ENCODE data around the gene RFTN1. TPM values are rescaled to one million over a fixed set of nuclear protein-coding genes. Genes with fewer than 3 reads are reported as not detected.

RFTN1 gene
- total and polyA plus RNA-seq, 2 of the 8 experiments (the other 6 are each of a cell fraction or from before 2014, with no cell fraction given): 4.6 to 6.7 TPM

DNA sequence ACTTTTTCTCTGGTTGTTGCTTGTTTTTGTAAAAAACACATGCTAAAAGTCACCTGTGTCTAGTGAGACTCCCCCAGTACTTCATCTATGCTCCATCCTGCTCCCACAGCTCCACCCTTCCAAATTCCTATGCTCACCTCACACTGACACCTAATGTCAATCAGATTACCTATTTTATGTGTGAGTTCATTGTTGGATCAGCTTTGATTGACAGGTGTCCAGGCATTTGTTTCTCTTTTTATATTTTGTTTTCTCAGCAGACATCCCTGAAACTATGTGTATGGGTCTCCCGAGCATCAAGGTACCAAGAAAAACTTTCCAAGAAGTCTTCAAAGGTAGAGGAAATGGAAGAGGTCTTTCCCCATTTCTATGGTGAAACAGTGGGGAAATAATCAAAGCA is 13.4 kb downstream of the RFTN1 start:
- FAIRE-seq (no peak), DNase-seq (ENCODE audit: low read depth in 1 of 2, low spot score in 2 of 2) (no peak)
- no peaks in the 10 kb centered on the region; the same call in 1 of the 2 replicates for H3K23me2 ChIP-seq (ENCODE audit: low read depth, low read length)
- ChIA-PET POLR2A (ENCODE audit: partially characterized antibody) (interaction anchor here (0.6 to 1.4 kb wide), 3 partner anchors 8 to 69 kb away, joined by 3 to 4 read pairs (median 3); no protein-coding TSS in a partner anchor), CTCF (ENCODE audit: partially characterized antibody) (interaction anchor here (1.0 to 1.9 kb wide), 4 partner anchors 10 to 180 kb away, joined by 3 to 10 read pairs (median 6); no protein-coding TSS in a partner anchor)
- no peak overlapping the region for H2BK120ac ChIP-seq (replicated peaks; ENCODE audit: low read depth, low read length)
- no peaks in the 10 kb centered on the region for H3K27me3 ChIP-seq (replicated peaks in 1 of 4; ENCODE audit: control insufficient read depth in 3 of 4, extremely low read depth in 1 of 4, insufficient read depth in 3 of 4, low read length in 3 of 4)
- H3K79me1 ChIP-seq (ENCODE audit: low read depth, low read length): no peaks in the 10 kb centered on the region
- H4K91ac ChIP-seq (replicated peaks; ENCODE audit: insufficient read length, low read length): no peak overlapping the region
- H3K4me2 ChIP-seq (ENCODE audit: insufficient read depth in 1 of 2, low read depth in 2 of 2, low read length in 2 of 2): no peak overlapping the region
- H3K27ac ChIP-seq (ENCODE audit: low read depth, low read length): no peak overlapping the region
- H3K36me3 ChIP-seq (ENCODE audit: control insufficient read depth in 2 of 4, insufficient read depth in 4 of 4, low read length in 3 of 4): no peaks in the 10 kb centered on the region
- no peak for TF ChIP-seq PHF8 (conservative IDR thresholded peaks at IDR 0.05; ENCODE audit: low read depth, low read length)
- TF ChIP-seq SP4 (IDR thresholded peaks at IDR 0.05; ENCODE audit: low read length): no peak
- no peak for TF ChIP-seq EZH2 (IDR thresholded peaks at IDR 0.05; ENCODE audit: low read depth, low read length, severe bottlenecking)
- no peak for TF ChIP-seq CREB1 (IDR thresholded peaks at IDR 0.05)
- TF ChIP-seq BACH1 (IDR thresholded peaks at IDR 0.05; ENCODE audit: low read length): no peak
- TF ChIP-seq CTBP2 (IDR thresholded peaks at IDR 0.05; ENCODE audit: borderline replicate concordance, insufficient read depth, insufficient read length, low read length): no peak
- no peak for TF ChIP-seq TAF1 (IDR thresholded peaks at IDR 0.05; ENCODE audit: low read depth, low read length)
- TF ChIP-seq CBX8 (IDR thresholded peaks at IDR 0.05; ENCODE audit: borderline replicate concordance, low read depth, low read length): no peak
- no peak for TF ChIP-seq RBBP5 (IDR thresholded peaks at IDR 0.05; ENCODE audit: borderline replicate concordance, low read depth, low read length)
- TF ChIP-seq NANOG (IDR thresholded peaks at IDR 0.05; ENCODE audit: insufficient read depth, low read depth, low read length, poor library complexity, severe bottlenecking): no peak
- no peak for TF ChIP-seq BRCA1 (IDR thresholded peaks at IDR 0.05; ENCODE audit: low read depth, low read length)
- TF ChIP-seq SAP30 (IDR thresholded peaks at IDR 0.05; ENCODE audit: insufficient read depth, insufficient replicate concordance, low read length): no peak
- TF ChIP-seq FOSL1 (IDR thresholded peaks at IDR 0.05; ENCODE audit: insufficient read depth, low read depth, low read length): no peak
- TF ChIP-seq JUN (IDR thresholded peaks at IDR 0.05; ENCODE audit: low read depth, low read length): no peak
- TF ChIP-seq KDM5A (IDR thresholded peaks at IDR 0.05; ENCODE audit: low read length): no peak
- no peak overlapping the region for H2BK12ac ChIP-seq (ENCODE audit: low read depth, low read length)
- no peak overlapping the region for H2AFZ ChIP-seq (ENCODE audit: low read length)
- H3K14ac ChIP-seq (ENCODE audit: insufficient read length): no peak overlapping the region
- no peak overlapping the region for H2AK5ac ChIP-seq (ENCODE audit: low read depth, low read length)
- no peak overlapping the region for H3K4me3 ChIP-seq (ENCODE audit: extremely low read depth in 1 of 4, insufficient read depth in 2 of 4, low read depth in 3 of 4, low read length in 4 of 4)
- H3K18ac ChIP-seq (ENCODE audit: extremely low read depth, low read length): no peak overlapping the region
- no peak overlapping the region for H3K4ac ChIP-seq (replicated peaks; ENCODE audit: insufficient read length, low read depth, low read length)
- no peaks in the 10 kb centered on the region; a peak in 1 of 4 replicates for H3K9me3 ChIP-seq (ENCODE audit: insufficient read depth in 2 of 2, low read depth in 1 of 2, low read length in 1 of 2)
- no peak overlapping the region for H2BK20ac ChIP-seq (ENCODE audit: low read length)
- no peak overlapping the region; the same call in 1 of the 2 replicates for H2BK15ac ChIP-seq (ENCODE audit: low read length)
- no peaks in the 10 kb centered on the region for H3K79me2 ChIP-seq (ENCODE audit: control insufficient read depth in 1 of 2, insufficient read depth in 2 of 2, low read length in 2 of 2)
- no peak overlapping the region for H3K9ac ChIP-seq (replicated peaks in 1 of 4; ENCODE audit: extremely low read depth in 1 of 4, low read depth in 3 of 4, low read length in 3 of 4)
- no peak overlapping the region for H4K5ac ChIP-seq (ENCODE audit: insufficient read length, low read depth, low read length)
- no peak overlapping the region for H4K8ac ChIP-seq (ENCODE audit: extremely low read depth, insufficient read depth, low read length)
- no peak overlapping the region for H3K56ac ChIP-seq (replicated peaks; ENCODE audit: insufficient read length, low read depth, low read length)
- H4K20me1 ChIP-seq (replicated peaks in 1 of 2; ENCODE audit: control insufficient read depth in 1 of 2, insufficient read depth in 2 of 2, low read length in 2 of 2): no peaks in the 10 kb centered on the region
- H3K4me1 ChIP-seq (replicated peaks in 1 of 4; ENCODE audit: control insufficient read depth in 3 of 4, insufficient read depth in 4 of 4, low read length in 3 of 4): peaks cover 0 to 16% (median 6%) of the 10 kb centered on the region in 4 experiments
- no peak overlapping the region for H3K23ac ChIP-seq (ENCODE audit: insufficient read length)
- WGBS, 2 experiments (ENCODE audit: extremely low coverage in 1 of 2, insufficient coverage in 1 of 2, insufficient read length in 1 of 2, insufficient replicate concordance in 2 of 2, low coverage in 1 of 2, low lambda C conversion rate in 2 of 2, missing lambda C conversion rate in 1 of 2): 80% methylated on average over 1 of the region's 1 CpG; no CpG with 5 or more reads in 1 of the 2 experiments
- H2BK5ac ChIP-seq (ENCODE audit: low read depth, low read length): no peak overlapping the region

Measured in H1 (cell line).